ENCODE results near the gene CHCHD5. TPM values are rescaled to one million over a fixed set of nuclear protein-coding genes. Genes with fewer than 3 reads are reported as not detected.
A peak's percentile ranks its signal among the peaks of the same experiment; 100 is the strongest.
"Not testable (repeated sequence)": the region's sequence is repeated elsewhere in the genome, so short reads cannot be mapped to it uniquely, and the experiment has no call there.

Gene CHCHD5
- total and polyA plus RNA-seq, 2 experiments from 2014 or later: 34.9 to 74.4 TPM

- Histone ChIP-seq H3K4me3 (no peak overlapping the region), H3K9me3 (ENCODE audit: low read depth) (no peaks in the 10 kb centered on the region), H3K36me3 (peaks cover 31% of the 10 kb centered on the region), H3K27me3 (no peaks in the 10 kb centered on the region), H3K27ac (no peak overlapping the region), H3K4me1 (ENCODE audit: low read depth) (no peaks in the 10 kb centered on the region)
- DNase-seq (ENCODE audit: low read depth in 1 of 2, low spot score in 1 of 2): no peak
- no peak for TF ChIP-seq CTCF (IDR thresholded peaks at IDR 0.05; ENCODE audit: low read depth, low read length)
Observed at GRCh38 chr2:112566104-112566503, 18.3 kb upstream of the CHCHD5 start.

GRCh38 chr2:112566508-112566907 lies 17.9 kb upstream of the CHCHD5 start:
- not testable (repeated sequence) for H3K4me1 ChIP-seq (ENCODE audit: low read depth); H3K9me3 ChIP-seq (ENCODE audit: low read depth); H3K4me3 ChIP-seq; H3K27me3 ChIP-seq; H3K27ac ChIP-seq; DNase-seq (ENCODE audit: low read depth in 1 of 2, low spot score in 1 of 2)
- H3K36me3 ChIP-seq: peaks cover 31% of the 10 kb centered on the region

- DNase-seq (ENCODE audit: low read depth in 1 of 2, low spot score in 1 of 2): no peak
- no peak for TF ChIP-seq CTCF (IDR thresholded peaks at IDR 0.05; ENCODE audit: low read depth, low read length)
- no peaks in the 10 kb centered on the region for H3K9me3 ChIP-seq (ENCODE audit: low read depth)
- no peak overlapping the region for H3K27ac ChIP-seq
- peaks cover 61% of the 10 kb centered on the region for H3K36me3 ChIP-seq
- no peaks in the 10 kb centered on the region for H3K4me1 ChIP-seq (ENCODE audit: low read depth)
- H3K27me3 ChIP-seq: no peaks in the 10 kb centered on the region
- H3K4me3 ChIP-seq: no peak overlapping the region
Observed at GRCh38 chr2:112572005-112572404, 12.4 kb upstream of the CHCHD5 start.

GRCh38 chr2:112577756-112578155 lies 6.7 kb upstream of the CHCHD5 start:
- Histone ChIP-seq H3K36me3 (peaks cover 35% of the 10 kb centered on the region), H3K9me3 (ENCODE audit: low read depth) (no peaks in the 10 kb centered on the region), H3K4me1 (ENCODE audit: low read depth) (no peaks in the 10 kb centered on the region), H3K27ac (no peak overlapping the region), H3K27me3 (no peaks in the 10 kb centered on the region), H3K4me3 (no peak overlapping the region)
- peak; percentile 28 to 40 for DNase-seq (ENCODE audit: low read depth in 1 of 2, low spot score in 1 of 2)
- peak; percentile 26 for TF ChIP-seq CTCF (IDR thresholded peaks at IDR 0.05; ENCODE audit: low read depth, low read length)

- H3K9me3 ChIP-seq (ENCODE audit: low read depth): no peaks in the 10 kb centered on the region
- no peak overlapping the region for H3K4me3 ChIP-seq
- no peak for TF ChIP-seq CTCF (IDR thresholded peaks at IDR 0.05; ENCODE audit: low read depth, low read length)
- H3K36me3 ChIP-seq: peaks cover 20% of the 10 kb centered on the region
- no peaks in the 10 kb centered on the region for H3K27me3 ChIP-seq
- peaks cover 3% of the 10 kb centered on the region for H3K4me1 ChIP-seq (ENCODE audit: low read depth)
- peak in 1 of 2 donors; percentile 86 for DNase-seq (ENCODE audit: low read depth in 1 of 2, low spot score in 1 of 2)
- H3K27ac ChIP-seq: no peak overlapping the region
Observed at GRCh38 chr2:112579241-112579640, 5.2 kb upstream of the CHCHD5 start.

GRCh38 chr2:112580084-112580483 lies 4.3 kb upstream of the CHCHD5 start:
- TF ChIP-seq CTCF (IDR thresholded peaks at IDR 0.05; ENCODE audit: low read depth, low read length): no peak

More at GRCh38 chr2:112580084-112580483, 4.3 kb upstream of the CHCHD5 start:
- Histone ChIP-seq H3K4me1 (ENCODE audit: low read depth) (peaks cover 7% of the 10 kb centered on the region), H3K36me3 (peaks cover 12% of the 10 kb centered on the region), H3K27me3 (no peaks in the 10 kb centered on the region), H3K4me3 (no peak overlapping the region), H3K27ac (no peak overlapping the region), H3K9me3 (ENCODE audit: low read depth) (no peaks in the 10 kb centered on the region)
- DNase-seq (ENCODE audit: low read depth in 1 of 2, low spot score in 1 of 2): no peak
